Endothelial cell of umbilical vein (primary cell): ENCODE data around the gene LGALS4. TPM values are rescaled to one million over a fixed set of nuclear protein-coding genes. Genes with fewer than 3 reads are reported as not detected.
A peak's percentile ranks its signal among the peaks of the same experiment; 100 is the strongest.

Experiments
- BruUV-seq: library from RNA; stranded (reverse); fragments of 400-500 nt; replicated peaks from 2 replicates; lab custom pipeline; 2021; lab: Mats Ljungman, UMichigan
- CTCF ChIA-PET: fragments of 300-600, 350-600 bp; sonication (Branson Sonifier 250); formaldehyde crosslinking; loops from one replicate; lab custom pipeline; 2021; ENCODE audit warnings: antibody characterized with exemption, inconsistent platforms; lab: Charles Lee
- POLR2A ChIA-PET: fragments of 300-600, 350-600 bp; sonication (Branson Sonifier 250); formaldehyde crosslinking; loops from one replicate; lab custom pipeline; 2021; ENCODE audit warnings: antibody characterized with exemption, inconsistent platforms; lab: Charles Lee
- DNase-seq: peaks from one replicate; pipeline ENCODE4 v3.0.0-alpha.2; 2011; ENCODE audit warnings: low read depth, low spot score
- FAIRE-seq: peaks from 2 replicates; lab custom pipeline; 2011; peaks lifted over from hg19 to GRCh38; lab: Jason Lieb, UNC
- H2AFZ ChIP-seq: 2 replicates; pipeline ENCODE4 v1.6.0; 2012; ENCODE audit warnings: low read depth, low read length, control low read depth, inconsistent platforms
- H3K27ac ChIP-seq: 2 replicates; pipeline ENCODE4 v1.5.1; 2011; ENCODE audit warnings: low read depth, mild to moderate bottlenecking, control low read depth, low read length, moderate library complexity; ENCODE audit not compliant: insufficient read depth
- H3K27me3 ChIP-seq, 2 experiments: 2 replicates each; pipeline versions ENCODE4 v1.6.0 to v1.6.1; 2011; ENCODE audit warnings: low read length in 2 of 2, mixed read lengths in 1 of 2; ENCODE audit not compliant: control insufficient read depth in 2 of 2, insufficient read depth in 2 of 2
- H3K36me3 ChIP-seq, 2 experiments: 2 replicates in 1 of 2; 3 replicates in 1 of 2; pipeline ENCODE4 v1.5.1; 2011; ENCODE audit warnings: low read length in 2 of 2, mild to moderate bottlenecking in 1 of 2, moderate library complexity in 1 of 2; ENCODE audit not compliant: control insufficient read depth in 2 of 2, insufficient read depth in 2 of 2; ENCODE audit errors: extremely low read depth in 1 of 2
- H3K4me1 ChIP-seq: 3 replicates; pipeline ENCODE4 v1.5.1; 2011; ENCODE audit warnings: mild to moderate bottlenecking, low read length; ENCODE audit not compliant: control insufficient read depth, insufficient read depth; ENCODE audit errors: extremely low read depth
- H3K4me2 ChIP-seq: 2 replicates; pipeline ENCODE4 v1.6.1; 2011; ENCODE audit warnings: low read length, control low read depth, mixed read lengths; ENCODE audit not compliant: insufficient read depth
- H3K4me3 ChIP-seq, 3 experiments: fragments of 200-600 bp in 1 of 3; sonication (generic), shearing (Covaris generic) in 1 of 3; replicated peaks in 1 of 3; 2 replicates each; pipeline ENCODE4 v1.5.1; 2011 to 2016; ENCODE audit warnings: control low read depth in 3 of 3, low read length in 3 of 3, mild to moderate bottlenecking in 2 of 3, inconsistent platforms in 1 of 3, low read depth in 1 of 3, moderate library complexity in 1 of 3; ENCODE audit not compliant: insufficient read depth in 1 of 3
- H3K79me2 ChIP-seq: 2 replicates; pipeline ENCODE4 v1.6.0; 2012; ENCODE audit warnings: low read length, inconsistent platforms; ENCODE audit not compliant: control insufficient read depth, insufficient read depth
- H3K9ac ChIP-seq: replicated peaks from 2 replicates; pipeline ENCODE3; 2011; ENCODE audit warnings: low read length, control low read depth; ENCODE audit not compliant: insufficient read depth; ENCODE audit errors: extremely low read depth
- H3K9me1 ChIP-seq: replicated peaks from 3 replicates; pipeline ENCODE4 v1.6.0; 2011; ENCODE audit warnings: mild to moderate bottlenecking, low read length; ENCODE audit not compliant: control insufficient read depth, insufficient read depth; ENCODE audit errors: extremely low read depth
- H3K9me3 ChIP-seq: replicated peaks from 2 replicates; pipeline ENCODE4 v1.5.1; 2012; ENCODE audit warnings: low read length, inconsistent platforms; ENCODE audit not compliant: control insufficient read depth, insufficient read depth
- H4K20me1 ChIP-seq: replicated peaks from 2 replicates; pipeline ENCODE3; 2011; ENCODE audit warnings: mild to moderate bottlenecking, low read length; ENCODE audit not compliant: control insufficient read depth, insufficient read depth; ENCODE audit errors: extremely low read depth
- CTCF ChIP-seq, 2 donors: IDR thresholded peaks; 1 replicate in 1 of 2; 2 replicates in 1 of 2; pipeline ENCODE4 v1.5.1; 2011; ENCODE audit warnings: low read length in 2 of 2, mild to moderate bottlenecking in 2 of 2, moderate library complexity in 2 of 2, control low read depth in 1 of 2, inconsistent platforms in 1 of 2, low read depth in 1 of 2; ENCODE audit not compliant: insufficient read depth in 1 of 2; ENCODE audit errors: extremely low read depth in 1 of 2
- GATA2 ChIP-seq: IDR thresholded peaks from 2 replicates; pipeline ENCODE4 v1.7.0; 2011; ENCODE audit warnings: low read depth, mild to moderate bottlenecking, moderate library complexity, mixed read lengths, low read length; ENCODE audit not compliant: insufficient read length, insufficient read depth
- JUN ChIP-seq: IDR thresholded peaks from 2 replicates; pipeline ENCODE4 v1.6.1; 2011; ENCODE audit warnings: borderline replicate concordance, low read depth; ENCODE audit not compliant: insufficient read length, insufficient read depth
- POLR2A ChIP-seq: IDR thresholded peaks from 2 replicates; pipeline ENCODE4 v1.6.1; 2012; ENCODE audit warnings: low read depth, mild to moderate bottlenecking, control low read depth, low read length
- POLR2AphosphoS5 ChIP-seq: IDR thresholded peaks from 2 replicates; pipeline ENCODE4 v1.6.1; 2012; ENCODE audit warnings: low read depth, mild to moderate bottlenecking, control low read depth, low read length, moderate library complexity; ENCODE audit not compliant: insufficient read depth
- dilution Hi-C: fragments of 300-500 bp; cut with MboI; formaldehyde crosslinking; loops from one replicate; pipeline ENCODE4 v1.15.0; 2019; ENCODE audit warnings: low sequenced_read_pairs; ENCODE audit not compliant: extremely low pct_ligation_motif_present
- intact Hi-C: fragments of 100-400 bp; cut with micrococcal nuclease; formaldehyde crosslinking; loops from one replicate; pipeline ENCODE4 v1.10.0; 2022
- polyA plus RNA-seq, 4 experiments: library from polyadenylated mRNA; depleted of rRNA in 3 of 4; stranded (reverse) in 3 of 4; unstranded in 1 of 4; fragments of >200 nt; gene quantifications; 2 replicates each; pipeline versions ENCODE4 v1.2.1 to v1.2.3, GENCODE V29; 2011 to 2012; ENCODE audit warnings: missing spikeins in 1 of 4
- total RNA-seq: library from RNA; stranded (reverse); gene quantifications from 2 replicates; pipeline ENCODE4 v1.2.3, GENCODE V29; 2021

The LGALS4 gene
- total and polyA plus RNA-seq, 2 donors (not counting 3 experiments of a cell fraction or from before 2014, with no cell fraction given) = 0.19 TPM; not detected in 1

GRCh38 chr19:38850436-38850975, 37.8 kb upstream of the LGALS4 start:
- no peaks in the 10 kb centered on the region for H4K20me1 ChIP-seq
- H3K4me3 ChIP-seq = peak overlapping the region; percentile 3 to 78 (median 54)
- H3K27me3 ChIP-seq = no peaks in the 10 kb centered on the region
- TSS peak; percentile 81 for BruUV-seq
- H3K27ac ChIP-seq = peak overlapping the region; percentile 29
- peaks cover 35% of the 10 kb centered on the region for H3K79me2 ChIP-seq
- dilution Hi-C loops = no loop called here
- intact Hi-C loops = loop anchor here (1.0 to 10.0 kb wide), 6 partner anchors 19 to 206 kb away; partner anchors contain the start of genes ACTN4, ECH1, MRPS12 and NFKBIB
- H3K4me2 ChIP-seq = peak overlapping the region; percentile 72
- H3K9ac ChIP-seq = peak overlapping the region; percentile 26
- FAIRE-seq (no peak), DNase-seq (peak; percentile 100)
- peaks cover 9 to 17% of the 10 kb centered on the region in 2 experiments for H3K36me3 ChIP-seq
- peaks cover 34% of the 10 kb centered on the region for H3K4me1 ChIP-seq
- TF ChIP-seq POLR2A (peak; percentile 79), GATA2 (peak; percentile 59), CTCF (IDR thresholded peaks at IDR 0.05; ENCODE audit: extremely low read depth in 1 of 2, insufficient read depth in 1 of 2, low read depth in 1 of 2, low read length in 2 of 2) (no peak), POLR2AphosphoS5 (peak; percentile 53), JUN (no peak)
- CTCF ChIA-PET = interaction anchor here (1.5 to 2.8 kb wide), 3 partner anchors 19 to 81 kb away, joined by 5 to 13 read pairs (median 5); no protein-coding TSS in a partner anchor
- no peaks in the 10 kb centered on the region for H3K9me1 ChIP-seq
- POLR2A ChIA-PET = no interaction called here
- no peaks in the 10 kb centered on the region for H3K9me3 ChIP-seq
- H2AFZ ChIP-seq = peak overlapping the region; percentile 23
